Measurements from ENCODE around the gene CIAO2B. TPM values are rescaled to one million over a fixed set of nuclear protein-coding genes. Genes with fewer than 3 reads are reported as not detected.

The CIAO2B gene
- total RNA-seq, 1 experiment from 2014 or later = 119 TPM

DNA sequence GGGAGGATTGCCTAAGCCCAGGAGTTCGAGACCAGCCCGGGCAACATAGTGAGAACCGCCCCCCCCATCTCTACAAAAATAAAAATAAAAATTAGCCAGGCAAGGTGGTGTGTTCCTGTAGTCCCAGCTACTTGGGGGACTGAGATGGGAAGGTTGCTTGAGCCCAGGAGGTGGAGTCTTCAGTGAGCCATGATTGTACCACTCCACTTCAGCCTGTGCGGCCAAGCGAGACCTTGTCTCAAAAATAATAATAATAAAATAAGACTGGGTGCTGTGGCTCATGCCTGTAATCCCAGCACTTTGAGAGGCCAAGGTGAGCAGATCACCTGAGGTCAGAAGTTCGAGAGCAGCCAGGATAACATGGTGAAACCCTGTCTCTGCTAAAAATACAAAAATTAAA lies 42.4 kb downstream of the CIAO2B start:
- TF ChIP-seq, protein P1, sequence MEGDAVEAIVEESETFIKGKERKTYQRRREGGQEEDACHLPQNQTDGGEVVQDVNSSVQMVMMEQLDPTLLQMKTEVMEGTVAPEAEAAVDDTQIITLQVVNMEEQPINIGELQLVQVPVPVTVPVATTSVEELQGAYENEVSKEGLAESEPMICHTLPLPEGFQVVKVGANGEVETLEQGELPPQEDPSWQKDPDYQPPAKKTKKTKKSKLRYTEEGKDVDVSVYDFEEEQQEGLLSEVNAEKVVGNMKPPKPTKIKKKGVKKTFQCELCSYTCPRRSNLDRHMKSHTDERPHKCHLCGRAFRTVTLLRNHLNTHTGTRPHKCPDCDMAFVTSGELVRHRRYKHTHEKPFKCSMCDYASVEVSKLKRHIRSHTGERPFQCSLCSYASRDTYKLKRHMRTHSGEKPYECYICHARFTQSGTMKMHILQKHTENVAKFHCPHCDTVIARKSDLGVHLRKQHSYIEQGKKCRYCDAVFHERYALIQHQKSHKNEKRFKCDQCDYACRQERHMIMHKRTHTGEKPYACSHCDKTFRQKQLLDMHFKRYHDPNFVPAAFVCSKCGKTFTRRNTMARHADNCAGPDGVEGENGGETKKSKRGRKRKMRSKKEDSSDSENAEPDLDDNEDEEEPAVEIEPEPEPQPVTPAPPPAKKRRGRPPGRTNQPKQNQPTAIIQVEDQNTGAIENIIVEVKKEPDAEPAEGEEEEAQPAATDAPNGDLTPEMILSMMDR (IDR thresholded peaks at IDR 0.05; ENCODE audit: insufficient read depth in 1 of 2, low read depth in 1 of 2, low read length in 1 of 2, severe bottlenecking in 1 of 2, unreplicated experiment in 1 of 2) = no peak
- intact Hi-C loops (cut with micrococcal nuclease; ENCODE audit: unreplicated experiment) = no loop called here
- POLR2A ChIA-PET = interaction anchor here (0.6 kb wide), 2 partner anchors 355 to 619 kb away, joined by 3 to 7 read pairs; no protein-coding TSS in a partner anchor
- H3K27me3 Mint-ChIP-seq (ENCODE audit: insufficient read depth, unreplicated experiment) = no peaks in the 10 kb centered on the region
- H3K4me3 ChIP-seq (ENCODE audit: low read depth, low read length) = no peak overlapping the region
- peaks cover 17% of the 10 kb centered on the region for H3K4me1 ChIP-seq
- peaks cover 39% of the 10 kb centered on the region for H3K36me3 Mint-ChIP-seq (ENCODE audit: insufficient read depth, unreplicated experiment)
- H3K36me3 ChIP-seq (ENCODE audit: control insufficient read depth, insufficient read depth, low read length) = no peaks in the 10 kb centered on the region; the same call in 1 of the 2 replicates
- no peaks in the 10 kb centered on the region for H3K9me3 Mint-ChIP-seq (ENCODE audit: unreplicated experiment)
- H3K4me3 Mint-ChIP-seq (ENCODE audit: unreplicated experiment) = no peak overlapping the region
- BruUV-seq (replicated peaks) = no TSS peak
- DNase-seq = no peak
- H3K9me3 ChIP-seq = no peaks in the 10 kb centered on the region
- no peak overlapping the region for H3K27ac Mint-ChIP-seq (ENCODE audit: unreplicated experiment)
- peaks cover 15% of the 10 kb centered on the region for H3K4me1 Mint-ChIP-seq (ENCODE audit: low read depth, unreplicated experiment)
- H3K27me3 ChIP-seq (replicated peaks; ENCODE audit: control insufficient read depth, insufficient read depth, low read length) = no peaks in the 10 kb centered on the region
- CTCF ChIA-PET = interaction anchor here (0.9 to 1.2 kb wide), 2 partner anchors 18 to 57 kb away, joined by 3 to 7 read pairs; no protein-coding TSS in a partner anchor

DNA sequence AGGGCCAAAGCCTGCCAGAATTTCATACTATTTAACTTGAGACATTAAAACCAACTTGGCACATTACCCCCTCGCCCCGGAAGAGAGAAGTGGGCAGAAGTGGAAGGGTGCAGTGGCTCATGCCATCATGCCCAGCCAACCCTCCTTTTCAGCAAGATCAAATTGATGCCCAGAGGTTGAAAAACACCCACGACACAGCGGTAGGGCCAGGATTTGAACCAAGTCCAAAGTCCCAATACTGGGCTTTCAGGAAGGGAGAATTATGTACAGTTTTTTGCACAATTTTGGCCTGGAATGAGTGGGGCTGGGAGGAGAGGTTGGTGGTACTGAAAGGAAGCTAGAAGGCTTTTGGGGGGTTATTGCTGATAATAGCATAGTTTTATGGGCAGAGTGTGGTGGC lies 42.8 kb downstream of the CIAO2B start:
- no TSS peak for BruUV-seq (replicated peaks)
- no peaks in the 10 kb centered on the region for H3K27me3 Mint-ChIP-seq (ENCODE audit: insufficient read depth, unreplicated experiment)
- H3K27ac Mint-ChIP-seq (ENCODE audit: unreplicated experiment) = no peak overlapping the region
- Histone ChIP-seq H3K27me3 (replicated peaks; ENCODE audit: control insufficient read depth, insufficient read depth, low read length) (no peaks in the 10 kb centered on the region), H3K4me3 (ENCODE audit: low read depth, low read length) (no peak overlapping the region), H3K9me3 (no peaks in the 10 kb centered on the region), H3K4me1 (peaks cover 17% of the 10 kb centered on the region), H3K36me3 (ENCODE audit: control insufficient read depth, insufficient read depth, low read length) (no peaks in the 10 kb centered on the region; the same call in 1 of the 2 replicates)
- CTCF ChIA-PET = interaction anchor here (1.2 kb wide), 2 partner anchors 19 to 61 kb away, joined by 3 read pairs; partner anchors contain the start of gene NAE1
- H3K4me3 Mint-ChIP-seq (ENCODE audit: unreplicated experiment) = no peak overlapping the region
- intact Hi-C loops (cut with micrococcal nuclease; ENCODE audit: unreplicated experiment) = no loop called here
- no peaks in the 10 kb centered on the region for H3K9me3 Mint-ChIP-seq (ENCODE audit: unreplicated experiment)
- POLR2A ChIA-PET = interaction anchor here (0.6 kb wide), 2 partner anchors 355 to 619 kb away, joined by 3 to 7 read pairs; no protein-coding TSS in a partner anchor
- no peak for DNase-seq
- peaks cover 43% of the 10 kb centered on the region for H3K36me3 Mint-ChIP-seq (ENCODE audit: insufficient read depth, unreplicated experiment)
- TF ChIP-seq, protein P1 (IDR thresholded peaks at IDR 0.05; ENCODE audit: insufficient read depth in 1 of 2, low read depth in 1 of 2, low read length in 1 of 2, severe bottlenecking in 1 of 2, unreplicated experiment in 1 of 2) = no peak
- H3K4me1 Mint-ChIP-seq (ENCODE audit: low read depth, unreplicated experiment) = peaks cover 15% of the 10 kb centered on the region

DNA sequence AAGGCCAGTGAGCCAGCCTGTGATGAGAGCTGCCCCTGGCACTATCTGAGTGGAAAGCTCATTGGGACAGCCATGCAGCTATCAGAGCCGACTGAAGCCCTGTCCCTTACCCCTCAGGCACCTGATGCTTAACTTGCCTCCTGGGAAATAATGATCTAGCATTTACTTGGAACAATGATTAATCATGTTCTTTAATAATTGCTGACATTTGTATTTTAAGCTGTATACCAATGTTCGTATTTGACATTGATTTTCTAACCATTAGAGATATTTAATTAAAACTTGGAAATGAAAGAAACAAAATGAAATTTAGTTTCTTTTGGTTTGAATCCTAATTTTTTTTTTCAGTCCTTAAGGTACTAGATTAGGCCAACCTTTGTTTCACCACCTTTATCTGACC lies 43.4 kb downstream of the CIAO2B start:
- POLR2A ChIA-PET = no interaction called here
- TF ChIP-seq, protein P1 (IDR thresholded peaks at IDR 0.05; ENCODE audit: insufficient read depth in 1 of 2, low read depth in 1 of 2, low read length in 1 of 2, severe bottlenecking in 1 of 2, unreplicated experiment in 1 of 2) = no peak
- CTCF ChIA-PET = interaction anchor here (0.8 to 1.3 kb wide), 3 partner anchors 16 to 60 kb away, joined by 3 to 4 read pairs (median 3); partner anchors contain the start of gene NAE1
- no peaks in the 10 kb centered on the region for H3K27me3 ChIP-seq (replicated peaks; ENCODE audit: control insufficient read depth, insufficient read depth, low read length)
- Mint-ChIP-seq H3K27me3 (ENCODE audit: insufficient read depth, unreplicated experiment) (no peaks in the 10 kb centered on the region), H3K4me3 (ENCODE audit: unreplicated experiment) (no peak overlapping the region), H3K9me3 (ENCODE audit: unreplicated experiment) (no peaks in the 10 kb centered on the region), H3K36me3 (ENCODE audit: insufficient read depth, unreplicated experiment) (peaks cover 46% of the 10 kb centered on the region), H3K4me1 (ENCODE audit: low read depth, unreplicated experiment) (peaks cover 15% of the 10 kb centered on the region), H3K27ac (ENCODE audit: unreplicated experiment) (no peak overlapping the region)
- DNase-seq = no peak
- intact Hi-C loops (cut with micrococcal nuclease; ENCODE audit: unreplicated experiment) = no loop called here
- peaks cover 17% of the 10 kb centered on the region for H3K4me1 ChIP-seq
- no peaks in the 10 kb centered on the region; the same call in 1 of the 2 replicates for H3K36me3 ChIP-seq (ENCODE audit: control insufficient read depth, insufficient read depth, low read length)
- H3K4me3 ChIP-seq (ENCODE audit: low read depth, low read length) = no peak overlapping the region
- H3K9me3 ChIP-seq = no peaks in the 10 kb centered on the region
- no TSS peak for BruUV-seq (replicated peaks)

All from Caco-2 (cell line).